Measurements from ENCODE around the gene TMTC3.
"Not testable (repeated sequence)": the region's sequence is repeated elsewhere in the genome, so short reads cannot be mapped to it uniquely, and the experiment has no call there.

TMTC3 gene

GRCh38 chr12:88166179-88166578 is 24.1 kb downstream of the TMTC3 start:
- DNase-seq (ENCODE audit: low read depth), result no peak

- DNase-seq (ENCODE audit: low read depth), result no peak
Observed at GRCh38 chr12:88167384-88167783, 25.3 kb downstream of the TMTC3 start.

GRCh38 chr12:88172844-88173407 is 30.8 kb downstream of the TMTC3 start:
- no peak for DNase-seq (ENCODE audit: low read depth)

GRCh38 chr12:88175544-88175943 is 33.4 kb downstream of the TMTC3 start:
- DNase-seq (ENCODE audit: low read depth), result no peak

- DNase-seq (ENCODE audit: low read depth), result no peak
Observed at GRCh38 chr12:88179436-88180014, 37.4 kb downstream of the TMTC3 start.

- DNase-seq (ENCODE audit: low read depth), result no peak
Observed at GRCh38 chr12:88181881-88182280, 39.8 kb downstream of the TMTC3 start.

- DNase-seq (ENCODE audit: low read depth), result no peak
Observed at GRCh38 chr12:88182416-88182815, 40.3 kb downstream of the TMTC3 start.

GRCh38 chr12:88184196-88184595 is 42.1 kb downstream of the TMTC3 start:
- no peak for DNase-seq (ENCODE audit: low read depth)

- DNase-seq (ENCODE audit: low read depth), result no peak
Observed at GRCh38 chr12:88185279-88185678, 43.2 kb downstream of the TMTC3 start.

GRCh38 chr12:88185988-88186387 is 43.9 kb downstream of the TMTC3 start:
- DNase-seq (ENCODE audit: low read depth), result no peak

- no peak for DNase-seq (ENCODE audit: low read depth)
Observed at GRCh38 chr12:88187571-88187970, 45.5 kb downstream of the TMTC3 start.

GRCh38 chr12:88188180-88188579 is 46.1 kb downstream of the TMTC3 start:
- DNase-seq (ENCODE audit: low read depth), result no peak

GRCh38 chr12:88192426-88192825 is 50.3 kb downstream of the TMTC3 start:
- no peak for DNase-seq (ENCODE audit: low read depth)

GRCh38 chr12:88194868-88195267 is 52.8 kb downstream of the TMTC3 start:
- no peak for DNase-seq (ENCODE audit: low read depth)

- no peak for DNase-seq (ENCODE audit: low read depth)
Observed at GRCh38 chr12:88200029-88200428, 57.9 kb downstream of the TMTC3 start.

- no peak for DNase-seq (ENCODE audit: low read depth)
Observed at GRCh38 chr12:88202500-88202899, 60.4 kb downstream of the TMTC3 start.

- DNase-seq (ENCODE audit: low read depth), result no peak
Observed at GRCh38 chr12:88206601-88207000, 64.5 kb downstream of the TMTC3 start.

- DNase-seq (ENCODE audit: low read depth), result no peak
Observed at GRCh38 chr12:88207921-88208620, 66.0 kb downstream of the TMTC3 start.

- DNase-seq (ENCODE audit: low read depth), result no peak
Observed at GRCh38 chr12:88208661-88209060, 66.6 kb downstream of the TMTC3 start.

- not testable (repeated sequence) for DNase-seq (ENCODE audit: low read depth)
Observed at GRCh38 chr12:88210311-88210710, 68.2 kb downstream of the TMTC3 start.

- no peak for DNase-seq (ENCODE audit: low read depth)
Observed at GRCh38 chr12:88218293-88218692, 76.2 kb downstream of the TMTC3 start.

GRCh38 chr12:88219861-88220260 is 77.8 kb downstream of the TMTC3 start:
- DNase-seq (ENCODE audit: low read depth), result no peak

GRCh38 chr12:88223519-88223918 is 81.4 kb downstream of the TMTC3 start:
- DNase-seq (ENCODE audit: low read depth), result no peak

GRCh38 chr12:88225776-88226175 is 83.7 kb downstream of the TMTC3 start:
- no peak for DNase-seq (ENCODE audit: low read depth)

All from stimulated activated CD8-positive, alpha-beta memory T cell treated with anti-CD3 and anti-CD28 coated beads, Interleukin-7, amount 100 ng/mL, for 24 hours (primary cell).